Measurements from ENCODE around the gene TUBB2A. TPM values are rescaled to one million over a fixed set of nuclear protein-coding genes. Genes with fewer than 3 reads are reported as not detected.

The TUBB2A gene
- polyA plus RNA-seq (2012; ENCODE audit: insufficient read depth, insufficient read length, low read depth) = 423 TPM

- no peak; the same call in 1 of the 2 replicates for TF ChIP-seq CTCF (IDR thresholded peaks at IDR 0.05; ENCODE audit: low read depth, low read length)
- peaks cover 24% of the 10 kb centered on the region for H3K36me3 ChIP-seq
- DNase-seq = peak; percentile 88
- H3K4me1 ChIP-seq = peaks cover 9% of the 10 kb centered on the region; the same call in 1 of the 2 replicates
- no peaks in the 10 kb centered on the region for H3K9me3 ChIP-seq
- no peaks in the 10 kb centered on the region for H3K27me3 ChIP-seq
- H3K4me3 ChIP-seq (ENCODE audit: low read depth, low read length) = peak within 1 kb of the TSS; percentile 94
Observed at GRCh38 chr6:3157131-3157933, at the start of gene TUBB2A. Gene TUBB2A, minus strand, starts transcription at chr6:3157544. Its CDS starts 81 bp downstream, at chr6:3157463.

- Histone ChIP-seq H3K9me3 (no peaks in the 10 kb centered on the region), H3K4me3 (ENCODE audit: low read depth, low read length) (no peak overlapping the region), H3K27me3 (no peaks in the 10 kb centered on the region), H3K36me3 (no peaks in the 10 kb centered on the region), H3K4me1 (peaks cover 19% of the 10 kb centered on the region)
- TF ChIP-seq CTCF (IDR thresholded peaks at IDR 0.05; ENCODE audit: low read depth, low read length) = 0 out of 2 replicates have a peak, but pooled peaks have one; percentile 8
- no peak for DNase-seq
Observed at GRCh38 chr6:3206339-3207015, 49.1 kb upstream of the TUBB2A start.

GRCh38 chr6:3205913-3206312 lies 48.6 kb upstream of the TUBB2A start:
- no peak for TF ChIP-seq CTCF (IDR thresholded peaks at IDR 0.05; ENCODE audit: low read depth, low read length)
- Histone ChIP-seq H3K27me3 (no peaks in the 10 kb centered on the region), H3K9me3 (no peaks in the 10 kb centered on the region), H3K4me3 (ENCODE audit: low read depth, low read length) (no peak overlapping the region), H3K4me1 (peaks cover 19% of the 10 kb centered on the region), H3K36me3 (no peaks in the 10 kb centered on the region)
- DNase-seq = no peak

- Histone ChIP-seq H3K36me3 (no peaks in the 10 kb centered on the region), H3K4me1 (peaks cover 16% of the 10 kb centered on the region), H3K4me3 (ENCODE audit: low read depth, low read length) (no peak overlapping the region), H3K9me3 (no peaks in the 10 kb centered on the region), H3K27me3 (no peaks in the 10 kb centered on the region)
- no peak for TF ChIP-seq CTCF (IDR thresholded peaks at IDR 0.05; ENCODE audit: low read depth, low read length)
- DNase-seq = no peak
Observed at GRCh38 chr6:3204921-3205320, 47.6 kb upstream of the TUBB2A start.

- no peak for TF ChIP-seq CTCF (IDR thresholded peaks at IDR 0.05; ENCODE audit: low read depth, low read length)
- H3K4me1 ChIP-seq = peaks cover under 1% of the 10 kb centered on the region
- H3K27me3 ChIP-seq = no peaks in the 10 kb centered on the region
- H3K4me3 ChIP-seq (ENCODE audit: low read depth, low read length) = no peak overlapping the region
- DNase-seq = no peak
- no peaks in the 10 kb centered on the region for H3K9me3 ChIP-seq
- H3K36me3 ChIP-seq = no peaks in the 10 kb centered on the region
Observed at GRCh38 chr6:3202999-3203696, 45.8 kb upstream of the TUBB2A start.
